K562 (cell line): Measurements from ENCODE around the gene TP53RK. TPM values are rescaled to one million over a fixed set of nuclear protein-coding genes. Genes with fewer than 3 reads are reported as not detected.
A peak's percentile ranks its signal among the peaks of the same experiment; 100 is the strongest.

Experiments used
- BRD4 ChIP-seq: fragments of 200-600 bp; sonication (generic); IDR thresholded peaks from 2 replicates; pipeline ENCODE4 v1.6.1; 2017; ENCODE audit warnings: inconsistent platforms
- BRD9 ChIP-seq: fragments of 450-650 bp; IDR thresholded peaks from 2 replicates; pipeline ENCODE4 v1.6.1; 2018; ENCODE audit warnings: low read depth; ENCODE audit not compliant: partially characterized antibody
- CEBPB ChIP-seq: fragments of 450-650 bp; IDR thresholded peaks from 2 replicates; pipeline ENCODE4 v1.6.1; 2016; ENCODE audit warnings: missing genetic modification characterization, missing compliant biosample characterization
- CTBP1 ChIP-seq: fragments of 450-650 bp; IDR thresholded peaks from 2 replicates; pipeline ENCODE4 v1.6.1; 2016; ENCODE audit warnings: borderline replicate concordance
- FOS ChIP-seq: IDR thresholded peaks from 3 replicates; pipeline ENCODE4 v1.6.1; 2011; ENCODE audit not compliant: insufficient read length; ENCODE audit errors: extremely low read depth
- HLTF ChIP-seq: fragments of 450-650 bp; IDR thresholded peaks from 2 replicates; pipeline ENCODE4 v1.6.1; 2016
- KLF13 ChIP-seq: fragments of 450-650 bp; IDR thresholded peaks from 2 replicates; pipeline ENCODE4 v1.6.1; 2016; ENCODE audit warnings: missing genetic modification characterization, low read depth, mild to moderate bottlenecking, missing compliant biosample characterization, moderate library complexity, borderline replicate concordance
- NONO ChIP-seq, 2 experiments: fragments of 200-400 bp in 1 of 2; fragments of 450-650 bp in 1 of 2; formaldehyde crosslinking in 1 of 2; IDR thresholded peaks; 2 replicates each; pipeline ENCODE4 v1.6.1; 2017; ENCODE audit warnings: low read depth in 2 of 2, mild to moderate bottlenecking in 2 of 2, moderate library complexity in 2 of 2, low read length in 1 of 2
- SIX5 ChIP-seq, 2 experiments: IDR thresholded peaks; 2 replicates each; pipeline ENCODE4 v1.6.1; 2011; ENCODE audit warnings: low read length in 2 of 2, borderline replicate concordance in 1 of 2, low read depth in 1 of 2, mild to moderate bottlenecking in 1 of 2, moderate library complexity in 1 of 2; ENCODE audit not compliant: insufficient read depth in 1 of 2
- SPI1 ChIP-seq: IDR thresholded peaks from 2 replicates; pipeline ENCODE4 v1.6.1; 2011; ENCODE audit warnings: low read depth, low read length, control low read depth, borderline replicate concordance
- TOE1 ChIP-seq, 2 experiments: fragments of 450-650 bp in 1 of 2; sonication (generic) in 1 of 2; formaldehyde crosslinking in 1 of 2; IDR thresholded peaks; 2 replicates each; pipeline versions ENCODE4 v1.7.1 to v1.8.0; 2016 to 2022; ENCODE audit warnings: borderline replicate concordance in 2 of 2, mild to moderate bottlenecking in 2 of 2, antibody characterized with exemption in 1 of 2, inconsistent platforms in 1 of 2, low read depth in 1 of 2, missing genetic modification reagents in 1 of 2, moderate library complexity in 1 of 2
- YY1 ChIP-seq, 3 experiments: IDR thresholded peaks; 2 replicates each; pipeline ENCODE4 v1.6.1; 2011; ENCODE audit warnings: low read length in 2 of 3, mild to moderate bottlenecking in 2 of 3, moderate library complexity in 2 of 3, borderline replicate concordance in 1 of 3, control low read depth in 1 of 3, low read depth in 1 of 3; ENCODE audit not compliant: insufficient read depth in 3 of 3, insufficient replicate concordance in 2 of 3, control insufficient read depth in 1 of 3, insufficient read length in 1 of 3; ENCODE audit errors: extremely low read depth in 1 of 3
- ZNF146 ChIP-seq: IDR thresholded peaks from one replicate; pipeline ENCODE4 v1.6.1; 2018; ENCODE audit warnings: missing compliant biosample characterization; ENCODE audit not compliant: unreplicated experiment
- ZNF324 ChIP-seq: fragments of 250-450 bp; sonication (Bioruptor Pico); IDR thresholded peaks from 2 replicates; pipeline ENCODE4 v1.4.0; 2020; ENCODE audit warnings: mild to moderate bottlenecking
- ZNF431 ChIP-seq: sonication (generic); formaldehyde crosslinking; IDR thresholded peaks from 2 replicates; pipeline ENCODE4 v1.8.0; 2022; ENCODE audit warnings: mild to moderate bottlenecking, missing genetic modification reagents
- polyA plus RNA-seq, 8 experiments: library from polyadenylated mRNA; depleted of rRNA in 4 of 8; stranded (reverse) in 5 of 8; unstranded in 3 of 8; fragments of >200 nt; fragmentation: Nextera tagmentation in 2 of 8; fragmentation: Illumina TruSeq in 1 of 8; extraction: Ambion mirVana in 2 of 8; extraction: Trizol in 1 of 8; gene quantifications; 2 replicates each; pipeline versions ENCODE4 v1.2.1 to v1.2.3, GENCODE V29; 2011 to 2014; ENCODE audit warnings: inconsistent platforms in 1 of 8, missing spikeins in 1 of 8
- total RNA-seq, 7 experiments: library from RNA; depleted of rRNA in 6 of 7; stranded (reverse); fragments of >200 nt in 6 of 7; fragmentation: Illumina TruSeq in 2 of 7; extraction: Trizol in 2 of 7; gene quantifications; 2 replicates each; pipeline versions ENCODE4 v1.2.1 to v1.2.3, GENCODE V29; 2011 to 2021; ENCODE audit warnings: low replicate concordance in 1 of 7
- TF ChIP-seq, protein P1 (sequence below), 3 experiments: fragments of 200-800 bp in 1 of 3; sonication (Bioruptor generic) in 1 of 3; sonication (generic) in 1 of 3; formaldehyde crosslinking in 1 of 3; IDR thresholded peaks; 2 replicates each; pipeline versions ENCODE4 v1.6.1 to v1.8.0; 2016 to 2022; ENCODE audit warnings: mild to moderate bottlenecking in 2 of 3, missing compliant biosample characterization in 2 of 3, missing genetic modification characterization in 2 of 3, missing genetic modification reagents in 1 of 3
- TF ChIP-seq, protein P2 (sequence below): fragments of 450-650 bp; IDR thresholded peaks from 2 replicates; pipeline ENCODE4 v1.6.1; 2016; ENCODE audit warnings: mild to moderate bottlenecking
- TF ChIP-seq, protein P3 (sequence below): fragments of 250-450 bp; sonication (Bioruptor Pico); IDR thresholded peaks from 2 replicates; pipeline ENCODE4 v1.8.0; 2021; ENCODE audit warnings: borderline replicate concordance, mild to moderate bottlenecking, moderate library complexity; ENCODE audit not compliant: poor library complexity, severe bottlenecking
- TF ChIP-seq, protein P4 (sequence below): sonication (generic); formaldehyde crosslinking; IDR thresholded peaks from 2 replicates; pipeline ENCODE4 v1.8.0; 2022; ENCODE audit warnings: mild to moderate bottlenecking, missing genetic modification reagents

Gene TP53RK
- total and polyA plus RNA-seq, 9 of the 15 experiments (the other 6 are each of a cell fraction or from before 2014, with no cell fraction given), result 2.9 to 43.5 (median 17.2) TPM

DNA sequence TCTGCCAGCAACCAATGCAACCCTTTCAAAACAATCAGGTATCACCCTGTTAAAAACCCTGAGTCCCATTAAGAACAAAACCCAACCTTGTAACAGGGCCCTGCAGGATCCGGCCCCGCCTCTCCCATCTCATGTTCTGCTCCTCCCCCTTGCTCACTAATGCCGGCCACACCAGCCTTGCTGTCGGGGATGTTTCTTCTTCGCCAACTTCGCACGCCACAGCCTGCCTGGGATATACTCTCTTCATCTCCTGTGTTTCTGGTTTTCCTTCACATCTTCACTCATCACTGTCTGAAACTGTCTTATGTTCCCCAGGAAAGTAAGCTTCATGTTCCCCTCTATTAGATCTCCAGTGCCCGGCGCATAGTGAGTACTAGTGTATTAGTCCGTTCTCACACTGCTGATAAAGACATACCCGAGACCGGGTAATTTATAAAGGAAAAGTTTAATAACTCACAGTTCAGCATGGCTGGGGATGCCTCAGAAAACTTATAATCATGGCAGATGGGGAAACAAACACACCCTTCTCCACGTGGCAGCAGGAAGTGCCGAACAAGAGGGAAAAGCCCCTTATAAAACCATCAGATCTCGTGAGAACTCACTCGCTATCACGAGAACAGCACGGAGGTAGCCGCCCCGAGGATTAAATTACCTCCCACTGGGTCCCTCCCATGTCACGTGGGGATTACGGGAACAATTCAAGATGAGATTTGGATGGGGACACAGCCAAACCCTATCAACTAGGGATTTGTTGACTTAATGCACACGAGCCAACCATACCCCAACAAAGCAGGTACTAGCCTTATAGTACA, 5.1 kb downstream of the TP53RK start (continued):
- TF ChIP-seq, protein P1, sequence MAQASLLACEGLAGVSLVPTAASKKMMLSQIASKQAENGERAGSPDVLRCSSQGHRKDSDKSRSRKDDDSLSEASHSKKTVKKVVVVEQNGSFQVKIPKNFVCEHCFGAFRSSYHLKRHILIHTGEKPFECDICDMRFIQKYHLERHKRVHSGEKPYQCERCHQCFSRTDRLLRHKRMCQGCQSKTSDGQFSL (CRISPR knock-in tag; IDR thresholded peaks at IDR 0.05), result no peak
- TF ChIP-seq, protein P1 (tag; IDR thresholded peaks at IDR 0.05), result no peak
- TF ChIP-seq ZNF146 (CRISPR knock-in tag) (no peak), FOS (no peak), CTBP1 (no peak), KLF13 (no peak), SIX5 (IDR thresholded peaks at IDR 0.05; ENCODE audit: borderline replicate concordance in 1 of 2, insufficient read depth in 1 of 2, low read depth in 1 of 2, low read length in 2 of 2) (no peak), BRD4 (peak; percentile 72; the same call in 1 of the 2 replicates), ZNF324 (peak; percentile 42; the same call in 1 of the 2 replicates), HLTF (no peak), SPI1 (peak; percentile 65; the same call in 1 of the 2 replicates), YY1 (IDR thresholded peaks at IDR 0.05; ENCODE audit: borderline replicate concordance in 1 of 3, control insufficient read depth in 1 of 3, extremely low read depth in 1 of 3, insufficient read depth in 3 of 3, insufficient read length in 1 of 3, insufficient replicate concordance in 2 of 3, low read depth in 1 of 3, low read length in 2 of 3) (peak in 1 of 3 experiments; percentile 14), CEBPB (tag) (no peak), NONO (IDR thresholded peaks at IDR 0.05; ENCODE audit: low read depth in 2 of 2, low read length in 1 of 2) (peak in 1 of 2 experiments; percentile 67; a peak in 2 of 4 replicates), TOE1 (IDR thresholded peaks at IDR 0.05; ENCODE audit: borderline replicate concordance) (peak; percentile 87; the same call in 1 of the 2 replicates), TOE1 (CRISPR knock-in tag; IDR thresholded peaks at IDR 0.05; ENCODE audit: borderline replicate concordance, low read depth) (no peak), ZNF431 (CRISPR knock-in tag) (no peak), BRD9 (peak; percentile 24)
- TF ChIP-seq, protein P2, sequence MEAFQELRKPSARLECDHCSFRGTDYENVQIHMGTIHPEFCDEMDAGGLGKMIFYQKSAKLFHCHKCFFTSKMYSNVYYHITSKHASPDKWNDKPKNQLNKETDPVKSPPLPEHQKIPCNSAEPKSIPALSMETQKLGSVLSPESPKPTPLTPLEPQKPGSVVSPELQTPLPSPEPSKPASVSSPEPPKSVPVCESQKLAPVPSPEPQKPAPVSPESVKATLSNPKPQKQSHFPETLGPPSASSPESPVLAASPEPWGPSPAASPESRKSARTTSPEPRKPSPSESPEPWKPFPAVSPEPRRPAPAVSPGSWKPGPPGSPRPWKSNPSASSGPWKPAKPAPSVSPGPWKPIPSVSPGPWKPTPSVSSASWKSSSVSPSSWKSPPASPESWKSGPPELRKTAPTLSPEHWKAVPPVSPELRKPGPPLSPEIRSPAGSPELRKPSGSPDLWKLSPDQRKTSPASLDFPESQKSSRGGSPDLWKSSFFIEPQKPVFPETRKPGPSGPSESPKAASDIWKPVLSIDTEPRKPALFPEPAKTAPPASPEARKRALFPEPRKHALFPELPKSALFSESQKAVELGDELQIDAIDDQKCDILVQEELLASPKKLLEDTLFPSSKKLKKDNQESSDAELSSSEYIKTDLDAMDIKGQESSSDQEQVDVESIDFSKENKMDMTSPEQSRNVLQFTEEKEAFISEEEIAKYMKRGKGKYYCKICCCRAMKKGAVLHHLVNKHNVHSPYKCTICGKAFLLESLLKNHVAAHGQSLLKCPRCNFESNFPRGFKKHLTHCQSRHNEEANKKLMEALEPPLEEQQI, result no peak
- TF ChIP-seq, protein P3, sequence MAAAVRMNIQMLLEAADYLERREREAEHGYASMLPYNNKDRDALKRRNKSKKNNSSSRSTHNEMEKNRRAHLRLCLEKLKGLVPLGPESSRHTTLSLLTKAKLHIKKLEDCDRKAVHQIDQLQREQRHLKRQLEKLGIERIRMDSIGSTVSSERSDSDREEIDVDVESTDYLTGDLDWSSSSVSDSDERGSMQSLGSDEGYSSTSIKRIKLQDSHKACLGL (CRISPR knock-in tag), result peak; percentile 75
- TF ChIP-seq, protein P4, sequence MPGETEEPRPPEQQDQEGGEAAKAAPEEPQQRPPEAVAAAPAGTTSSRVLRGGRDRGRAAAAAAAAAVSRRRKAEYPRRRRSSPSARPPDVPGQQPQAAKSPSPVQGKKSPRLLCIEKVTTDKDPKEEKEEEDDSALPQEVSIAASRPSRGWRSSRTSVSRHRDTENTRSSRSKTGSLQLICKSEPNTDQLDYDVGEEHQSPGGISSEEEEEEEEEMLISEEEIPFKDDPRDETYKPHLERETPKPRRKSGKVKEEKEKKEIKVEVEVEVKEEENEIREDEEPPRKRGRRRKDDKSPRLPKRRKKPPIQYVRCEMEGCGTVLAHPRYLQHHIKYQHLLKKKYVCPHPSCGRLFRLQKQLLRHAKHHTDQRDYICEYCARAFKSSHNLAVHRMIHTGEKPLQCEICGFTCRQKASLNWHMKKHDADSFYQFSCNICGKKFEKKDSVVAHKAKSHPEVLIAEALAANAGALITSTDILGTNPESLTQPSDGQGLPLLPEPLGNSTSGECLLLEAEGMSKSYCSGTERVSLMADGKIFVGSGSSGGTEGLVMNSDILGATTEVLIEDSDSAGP (CRISPR knock-in tag), result no peak
